GM20000 (cell line): ENCODE data around the gene FGD5.

Source experiments
- DNase-seq: peaks from one replicate; pipeline ENCODE4 v3.0.0; 2012; ENCODE audit warnings: low spot score
- CTCF ChIP-seq: IDR thresholded peaks from 2 replicates; pipeline ENCODE4 v1.5.1; 2012; ENCODE audit warnings: mild to moderate bottlenecking, control low read depth; ENCODE audit errors: extremely low read depth, missing control alignments

FGD5 gene

GRCh38 chr3:14913926-14914778, 95.4 kb downstream of the FGD5 start:
- no peak for TF ChIP-seq CTCF
- DNase-seq = no peak

- DNase-seq = no peak
- no peak for TF ChIP-seq CTCF
Observed at GRCh38 chr3:14914779-14915117, 96.0 kb downstream of the FGD5 start.

GRCh38 chr3:14915636-14916222, 97.0 kb downstream of the FGD5 start:
- TF ChIP-seq CTCF = no peak
- no peak for DNase-seq

- no peak for DNase-seq
- TF ChIP-seq CTCF = no peak
Observed at GRCh38 chr3:14918356-14918860, 99.6 kb downstream of the FGD5 start.

GRCh38 chr3:14920536-14920935, 101.8 kb downstream of the FGD5 start:
- TF ChIP-seq CTCF = no peak
- DNase-seq = no peak

- DNase-seq = peak; percentile 76
Observed at GRCh38 chr3:14921034-14921616, 102.4 kb downstream of the FGD5 start.

More at GRCh38 chr3:14921034-14921616, 102.4 kb downstream of the FGD5 start:
- peak; percentile 95 for TF ChIP-seq CTCF
